ENCODE results near the gene PKLR. TPM values are rescaled to one million over a fixed set of nuclear protein-coding genes. Genes with fewer than 3 reads are reported as not detected.

Gene PKLR
- total RNA-seq, 1 experiment from 2014 or later: 0.17 TPM

DNA sequence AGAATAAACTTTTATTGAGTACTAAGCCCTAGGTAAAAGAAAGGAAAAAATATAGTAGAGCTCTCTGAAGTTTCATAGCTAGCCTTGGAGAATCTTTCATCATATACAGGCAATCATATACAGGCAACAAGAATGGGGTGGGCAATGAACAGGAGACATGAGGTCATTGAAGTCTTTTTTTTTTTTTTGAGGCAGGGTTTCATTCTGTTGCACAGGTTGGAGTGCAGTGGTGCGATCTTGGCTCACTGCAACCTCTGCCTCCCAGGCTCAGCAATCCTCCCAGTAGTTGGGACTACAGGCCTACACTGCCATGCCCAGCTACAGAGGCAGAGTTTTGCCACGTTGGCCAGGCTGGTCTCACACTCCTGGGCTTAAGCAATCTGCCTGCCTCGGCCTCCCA, 41.6 kb upstream of the PKLR start:
- no TSS peak for BruUV-seq (replicated peaks)
- ATAC-seq (no peak), DNase-seq (ENCODE audit: low read depth, low spot score) (no peak)
- RAD21 ChIA-PET (ENCODE audit: low non-redundant PET in 1 of 2, low total read pairs in 2 of 2, uncharacterized antibody in 2 of 2, unreplicated experiment in 2 of 2): no interaction called here
- Histone ChIP-seq H3K79me2 (ENCODE audit: insufficient read depth, low read length) (no peaks in the 10 kb centered on the region), H3K27ac (ENCODE audit: low read depth, low read length) (no peak overlapping the region), H3K9me3 (ENCODE audit: control insufficient read depth in 1 of 2, insufficient read depth in 1 of 2, low read depth in 1 of 2, low read length in 2 of 2) (no peaks in the 10 kb centered on the region), H3K27me3 (ENCODE audit: insufficient read depth, low read length) (no peaks in the 10 kb centered on the region), H3K36me3 (ENCODE audit: control insufficient read depth in 1 of 2, insufficient read depth in 2 of 2, low read length in 2 of 2) (peaks cover 38 to 45% of the 10 kb centered on the region in 2 experiments; a peak in 3 of 4 replicates), H3K9me2 (ENCODE audit: insufficient read depth) (no peaks in the 10 kb centered on the region), H3K4me2 (ENCODE audit: low read length) (no peak overlapping the region), H3K4me3 (replicated peaks in 1 of 2; ENCODE audit: low read depth in 1 of 2, low read length in 2 of 2) (no peak overlapping the region), H4K20me1 (ENCODE audit: insufficient read depth) (no peaks in the 10 kb centered on the region), H3K9ac (ENCODE audit: low read length) (no peak overlapping the region), H3K4me1 (ENCODE audit: control insufficient read depth in 1 of 2, insufficient read depth in 2 of 2, low read length in 2 of 2) (no peaks in the 10 kb centered on the region), H2AFZ (ENCODE audit: low read depth, low read length, poor library complexity, severe bottlenecking) (no peak overlapping the region)
- POLR2A ChIA-PET: no interaction called here
- TF ChIP-seq YY1 (IDR thresholded peaks at IDR 0.05; ENCODE audit: extremely low read depth, insufficient replicate concordance, low read depth, low read length) (no peak), SP1 (IDR thresholded peaks at IDR 0.05; ENCODE audit: low read depth) (no peak), POLR2A (IDR thresholded peaks at IDR 0.05; ENCODE audit: borderline replicate concordance, extremely low read depth, insufficient read depth, insufficient read length) (no peak), EGR1 (IDR thresholded peaks at IDR 0.05; ENCODE audit: low read depth) (no peak), EZH2 (IDR thresholded peaks at IDR 0.05) (no peak)
- TF ChIP-seq, protein P1, sequence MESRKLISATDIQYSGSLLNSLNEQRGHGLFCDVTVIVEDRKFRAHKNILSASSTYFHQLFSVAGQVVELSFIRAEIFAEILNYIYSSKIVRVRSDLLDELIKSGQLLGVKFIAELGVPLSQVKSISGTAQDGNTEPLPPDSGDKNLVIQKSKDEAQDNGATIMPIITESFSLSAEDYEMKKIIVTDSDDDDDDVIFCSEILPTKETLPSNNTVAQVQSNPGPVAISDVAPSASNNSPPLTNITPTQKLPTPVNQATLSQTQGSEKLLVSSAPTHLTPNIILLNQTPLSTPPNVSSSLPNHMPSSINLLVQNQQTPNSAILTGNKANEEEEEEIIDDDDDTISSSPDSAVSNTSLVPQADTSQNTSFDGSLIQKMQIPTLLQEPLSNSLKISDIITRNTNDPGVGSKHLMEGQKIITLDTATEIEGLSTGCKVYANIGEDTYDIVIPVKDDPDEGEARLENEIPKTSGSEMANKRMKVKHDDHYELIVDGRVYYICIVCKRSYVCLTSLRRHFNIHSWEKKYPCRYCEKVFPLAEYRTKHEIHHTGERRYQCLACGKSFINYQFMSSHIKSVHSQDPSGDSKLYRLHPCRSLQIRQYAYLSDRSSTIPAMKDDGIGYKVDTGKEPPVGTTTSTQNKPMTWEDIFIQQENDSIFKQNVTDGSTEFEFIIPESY (IDR thresholded peaks at IDR 0.05; ENCODE audit: extremely low read depth, insufficient replicate concordance, low read length): no peak
- TF ChIP-seq, protein P2, sequence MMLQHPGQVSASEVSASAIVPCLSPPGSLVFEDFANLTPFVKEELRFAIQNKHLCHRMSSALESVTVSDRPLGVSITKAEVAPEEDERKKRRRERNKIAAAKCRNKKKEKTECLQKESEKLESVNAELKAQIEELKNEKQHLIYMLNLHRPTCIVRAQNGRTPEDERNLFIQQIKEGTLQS (IDR thresholded peaks at IDR 0.05): no peak
- TF ChIP-seq, protein P3, sequence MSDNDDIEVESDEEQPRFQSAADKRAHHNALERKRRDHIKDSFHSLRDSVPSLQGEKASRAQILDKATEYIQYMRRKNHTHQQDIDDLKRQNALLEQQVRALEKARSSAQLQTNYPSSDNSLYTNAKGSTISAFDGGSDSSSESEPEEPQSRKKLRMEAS (IDR thresholded peaks at IDR 0.05): no peak
- CTCF ChIA-PET: no interaction called here
- intact Hi-C loops (cut with micrococcal nuclease): no loop called here
